ENCODE measurements around the gene LRRC4C.

GRCh38 chr11:41486424-41486823 is 27.0 kb upstream of the LRRC4C start:
- no peak for TF ChIP-seq EP300 (conservative IDR thresholded peaks at IDR 0.05; ENCODE audit: poor library complexity, severe bottlenecking)
- no peak for TF ChIP-seq CTCF (IDR thresholded peaks at IDR 0.05; ENCODE audit: poor library complexity, severe bottlenecking)
- TF ChIP-seq POLR2AphosphoS5 (IDR thresholded peaks at IDR 0.05): no peak
- TF ChIP-seq TAF1 (IDR thresholded peaks at IDR 0.05; ENCODE audit: low read depth): no peak
- no peak for TF ChIP-seq EZH2 (IDR thresholded peaks at IDR 0.05; ENCODE audit: borderline replicate concordance, insufficient read depth, low read length, poor library complexity, severe bottlenecking)
- no peak for TF ChIP-seq RAD21 (conservative IDR thresholded peaks at IDR 0.05)

Measured in neural cell (in vitro differentiated cells).